ENCODE measurements around the gene SV2C. TPM values are rescaled to one million over a fixed set of nuclear protein-coding genes. Genes with fewer than 3 reads are reported as not detected.

Gene SV2C
- total and polyA plus RNA-seq, 2 of the 13 experiments (the other 11 are each of a cell fraction or from before 2014, with no cell fraction given), result not detected

GRCh38 chr5:76166886-76167576 lies 83.8 kb downstream of the SV2C start (continued):
- TF ChIP-seq AKNA (CRISPR knock-in tag; IDR thresholded peaks at IDR 0.05; ENCODE audit: borderline replicate concordance) (no peak), NFE2 (CRISPR knock-in tag; IDR thresholded peaks at IDR 0.05) (no peak), ZNF253 (CRISPR knock-in tag; IDR thresholded peaks at IDR 0.05; ENCODE audit: borderline replicate concordance) (no peak)

- in situ Hi-C loops (cut with HindIII; ENCODE audit: extremely low pct_ligation_motif_present, low pct_unique_long_range_greater_than_20kb), result no loop called here
- CTCF ChIA-PET (ENCODE audit: low intra/inter-chr PET ratio, low total read pairs), result no interaction called here
- Histone ChIP-seq H3K9me3 (ENCODE audit: low read length) (no peaks in the 10 kb centered on the region), H3K4me3 (replicated peaks in 1 of 3; ENCODE audit: insufficient read depth in 1 of 3, low read depth in 2 of 3, low read length in 3 of 3) (no peak overlapping the region), H3K27me3 (ENCODE audit: control insufficient read depth in 1 of 2, insufficient read depth in 2 of 2, low read length in 2 of 2) (no peaks in the 10 kb centered on the region; a peak in 1 of 5 replicates), H3K27ac (ENCODE audit: extremely low read length, insufficient read depth, low read length) (no peak overlapping the region), H3K4me2 (ENCODE audit: low read depth, low read length) (no peak overlapping the region), H3K9ac (ENCODE audit: insufficient read depth, low read depth, low read length) (no peak overlapping the region), H3K36me3 (replicated peaks in 1 of 2; ENCODE audit: control insufficient read depth in 1 of 2, insufficient read depth in 2 of 2, low read length in 2 of 2) (no peaks in the 10 kb centered on the region), H2AFZ (ENCODE audit: low read length) (no peak overlapping the region), H3K79me2 (ENCODE audit: insufficient read depth, low read length) (no peaks in the 10 kb centered on the region), H4K20me1 (ENCODE audit: insufficient read depth, low read length) (no peaks in the 10 kb centered on the region), H3K4me1 (ENCODE audit: insufficient read depth, low read length) (no peaks in the 10 kb centered on the region)
- DNase-seq (ENCODE audit: low spot score) (no peak), ATAC-seq (no peak), FAIRE-seq (no peak)
- intact Hi-C loops (cut with micrococcal nuclease; ENCODE audit: unreplicated experiment), result no loop called here
- 22% methylated on average over 6 of the region's 6 CpGs for WGBS (ENCODE audit: low lambda C conversion rate)
- POLR2A ChIA-PET, result no interaction called here
- BruUV-seq (replicated peaks), result no TSS peak
- no peak for TF ChIP-seq ZBTB8A (CRISPR knock-in tag; IDR thresholded peaks at IDR 0.05; ENCODE audit: borderline replicate concordance, low read depth)
- no peak for TF ChIP-seq REPIN1 (CRISPR knock-in tag; IDR thresholded peaks at IDR 0.05; ENCODE audit: borderline replicate concordance, low read depth)
- TF ChIP-seq PAF1 (CRISPR knock-in tag; IDR thresholded peaks at IDR 0.05), result no peak
- TF ChIP-seq HNF4A (CRISPR knock-in tag; IDR thresholded peaks at IDR 0.05), result no peak
- no peak for TF ChIP-seq UBTF (CRISPR knock-in tag; IDR thresholded peaks at IDR 0.05)
- no peak for TF ChIP-seq ZNF883 (CRISPR knock-in tag; IDR thresholded peaks at IDR 0.05; ENCODE audit: not compliant biosample characterization)
- no peak for TF ChIP-seq ZNF251 (CRISPR knock-in tag; IDR thresholded peaks at IDR 0.05)
- no peak for TF ChIP-seq ZNF496 (CRISPR knock-in tag; IDR thresholded peaks at IDR 0.05; ENCODE audit: insufficient replicate concordance)
- no peak for TF ChIP-seq HNRNPLL (IDR thresholded peaks at IDR 0.05; ENCODE audit: low read depth, low read length, poor library complexity, severe bottlenecking)
- no peak for TF ChIP-seq CBFB (CRISPR knock-in tag; IDR thresholded peaks at IDR 0.05)
- TF ChIP-seq HDAC1 (CRISPR knock-in tag; IDR thresholded peaks at IDR 0.05), result no peak
These were observed 86.1 kb downstream of the SV2C start for GRCh38 chr5:76169146-76169905.
